Osteocyte (in vitro differentiated cells): ENCODE measurements around the gene POLR2L. TPM values are rescaled to one million over a fixed set of nuclear protein-coding genes. Genes with fewer than 3 reads are reported as not detected.

Experiments used
- DNase-seq: peaks from one replicate; pipeline ENCODE4 v3.0.0; 2021; ENCODE audit warnings: mixed read lengths; ENCODE audit not compliant: unreplicated experiment; ENCODE audit errors: extremely low spot score
- H3K27ac Mint-ChIP-seq: one replicate; pipeline ENCODE4 v1.8.0; 2021; ENCODE audit warnings: mild to moderate bottlenecking, mixed read lengths; ENCODE audit not compliant: unreplicated experiment
- H3K27me3 Mint-ChIP-seq: one replicate; pipeline ENCODE4 v1.8.0; 2021; ENCODE audit warnings: mixed read lengths; ENCODE audit not compliant: unreplicated experiment
- H3K36me3 Mint-ChIP-seq: one replicate; pipeline ENCODE4 v1.8.0; 2021; ENCODE audit warnings: mixed read lengths; ENCODE audit not compliant: unreplicated experiment
- H3K4me1 Mint-ChIP-seq: one replicate; pipeline ENCODE4 v1.8.0; 2021; ENCODE audit warnings: mixed read lengths; ENCODE audit not compliant: unreplicated experiment
- H3K4me3 Mint-ChIP-seq: one replicate; pipeline ENCODE4 v1.8.0; 2021; ENCODE audit warnings: mild to moderate bottlenecking, moderate library complexity, mixed read lengths; ENCODE audit not compliant: unreplicated experiment
- H3K9me3 Mint-ChIP-seq: one replicate; pipeline ENCODE4 v1.8.0; 2021; ENCODE audit warnings: mixed read lengths; ENCODE audit not compliant: unreplicated experiment
- long read RNA-seq: library from polyadenylated mRNA; unstranded; transcript quantifications from one replicate; pipeline ENCODE4 v2.0.0, GENCODE V29; 2021
- total RNA-seq: library from RNA; stranded (reverse); gene quantifications from 2 replicates; pipeline ENCODE4 v1.2.1, GENCODE V29; 2021
- TF ChIP-seq, protein P1 (sequence below): fragments of 200-600 bp; sonication (generic); IDR thresholded peaks from 2 replicates; pipeline ENCODE4 v1.5.0; 2021; ENCODE audit warnings: antibody characterized with exemption, mild to moderate bottlenecking, moderate library complexity

Gene POLR2L
- total RNA-seq: 170 and 193 TPM in 2 replicates
- long read RNA-seq, transcript POLR2L-201 (2 exons, 892 nt): major isoform, 87 of 89 reads
- long read RNA-seq, partial matches to known transcripts: 2 of 89 reads
- long read RNA-seq, other reads (novel, unspliced or antisense): 0 of 89 reads

GRCh38 chr11:842370-843002, at the start of gene POLR2L, which contains the start of gene TSPAN4:
TSS of gene POLR2L (minus strand) at chr11:842529. CDS start at chr11:842508, 21 bp downstream.
TSS of gene TSPAN4 (plus strand) at chr11:842852. CDS start at chr11:850305, 7,453 bp downstream.
- Mint-ChIP-seq H3K4me3 (peak within 1 kb of the TSS; percentile 85), H3K27ac (peak within 1 kb of the TSS; percentile 93), H3K27me3 (no peaks in the 10 kb centered on the region), H3K9me3 (no peaks in the 10 kb centered on the region), H3K36me3 (peaks cover 8% of the 10 kb centered on the region), H3K4me1 (peaks cover 59% of the 10 kb centered on the region)
- peak; percentile 94 for DNase-seq
- TF ChIP-seq, protein P1, sequence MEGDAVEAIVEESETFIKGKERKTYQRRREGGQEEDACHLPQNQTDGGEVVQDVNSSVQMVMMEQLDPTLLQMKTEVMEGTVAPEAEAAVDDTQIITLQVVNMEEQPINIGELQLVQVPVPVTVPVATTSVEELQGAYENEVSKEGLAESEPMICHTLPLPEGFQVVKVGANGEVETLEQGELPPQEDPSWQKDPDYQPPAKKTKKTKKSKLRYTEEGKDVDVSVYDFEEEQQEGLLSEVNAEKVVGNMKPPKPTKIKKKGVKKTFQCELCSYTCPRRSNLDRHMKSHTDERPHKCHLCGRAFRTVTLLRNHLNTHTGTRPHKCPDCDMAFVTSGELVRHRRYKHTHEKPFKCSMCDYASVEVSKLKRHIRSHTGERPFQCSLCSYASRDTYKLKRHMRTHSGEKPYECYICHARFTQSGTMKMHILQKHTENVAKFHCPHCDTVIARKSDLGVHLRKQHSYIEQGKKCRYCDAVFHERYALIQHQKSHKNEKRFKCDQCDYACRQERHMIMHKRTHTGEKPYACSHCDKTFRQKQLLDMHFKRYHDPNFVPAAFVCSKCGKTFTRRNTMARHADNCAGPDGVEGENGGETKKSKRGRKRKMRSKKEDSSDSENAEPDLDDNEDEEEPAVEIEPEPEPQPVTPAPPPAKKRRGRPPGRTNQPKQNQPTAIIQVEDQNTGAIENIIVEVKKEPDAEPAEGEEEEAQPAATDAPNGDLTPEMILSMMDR: no peak

GRCh38 chr11:890794-891540, 48.6 kb upstream of the POLR2L start:
- no peak overlapping the region for H3K4me3 Mint-ChIP-seq
- H3K4me1 Mint-ChIP-seq: peaks cover 1% of the 10 kb centered on the region
- H3K9me3 Mint-ChIP-seq: no peaks in the 10 kb centered on the region
- TF ChIP-seq, protein P1: no peak
- no peak overlapping the region for H3K27ac Mint-ChIP-seq
- H3K27me3 Mint-ChIP-seq: no peaks in the 10 kb centered on the region
- no peak for DNase-seq
- H3K36me3 Mint-ChIP-seq: peaks cover 12% of the 10 kb centered on the region

DNA sequence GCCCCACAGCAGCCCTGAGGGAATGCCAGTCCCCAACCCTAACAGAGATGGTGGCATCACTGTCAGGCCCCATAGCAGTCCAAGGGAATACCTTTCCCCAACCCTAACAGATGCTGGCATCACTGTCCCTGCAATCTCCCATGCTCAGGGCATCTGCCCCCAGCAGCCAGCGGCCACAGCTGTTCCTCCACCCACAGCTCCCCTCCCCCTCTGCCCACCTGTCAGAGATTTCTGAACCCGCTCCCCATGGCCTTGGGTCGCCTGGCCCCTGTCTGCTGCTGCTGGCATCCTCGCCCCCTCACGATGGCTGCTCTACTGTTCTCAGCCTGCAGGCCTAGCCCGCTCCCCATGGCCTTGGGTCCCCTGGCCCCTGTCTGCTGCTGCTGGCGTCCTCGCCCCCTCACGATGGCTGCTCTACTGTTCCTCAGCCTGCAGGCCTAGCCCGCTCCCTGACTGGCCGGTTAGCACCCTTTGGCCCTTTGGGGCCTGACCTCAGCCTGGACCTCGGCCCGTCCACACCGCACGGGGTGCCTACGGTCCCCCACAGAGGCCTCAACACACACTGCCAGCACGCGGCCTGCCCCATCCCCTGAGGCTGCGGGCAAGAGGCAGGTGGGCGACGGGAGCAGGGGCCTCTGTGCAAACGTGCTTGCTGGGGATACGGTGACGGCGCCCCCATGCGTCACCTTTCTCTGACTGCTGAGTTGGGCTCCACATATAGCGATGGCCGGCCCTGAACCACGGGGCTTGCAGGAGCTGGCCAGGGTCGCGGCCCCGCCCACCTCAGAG, 47.6 kb upstream of the POLR2L start:
- H3K4me1 Mint-ChIP-seq: peaks cover 1% of the 10 kb centered on the region
- H3K36me3 Mint-ChIP-seq: peaks cover 12% of the 10 kb centered on the region
- TF ChIP-seq, protein P1: no peak
- H3K27me3 Mint-ChIP-seq: no peaks in the 10 kb centered on the region
- no peaks in the 10 kb centered on the region for H3K9me3 Mint-ChIP-seq
- no peak overlapping the region for H3K4me3 Mint-ChIP-seq
- no peak overlapping the region for H3K27ac Mint-ChIP-seq
- DNase-seq: no peak

GRCh38 chr11:889257-889656, 46.9 kb upstream of the POLR2L start:
- TF ChIP-seq, protein P1: no peak
- Mint-ChIP-seq H3K27me3 (no peaks in the 10 kb centered on the region), H3K27ac (no peak overlapping the region), H3K9me3 (no peaks in the 10 kb centered on the region), H3K4me3 (no peak overlapping the region), H3K4me1 (peaks cover 1% of the 10 kb centered on the region), H3K36me3 (peaks cover 12% of the 10 kb centered on the region)
- no peak for DNase-seq
